ENCODE results near the gene MTO1. TPM values are rescaled to one million over a fixed set of nuclear protein-coding genes. Genes with fewer than 3 reads are reported as not detected.
"Not testable (repeated sequence)": the region's sequence is repeated elsewhere in the genome, so short reads cannot be mapped to it uniquely, and the experiment has no call there.

Gene MTO1
- polyA plus RNA-seq, 6 donors from 2014 or later: 24.3 to 56.5 (median 30.8) TPM

- Mint-ChIP-seq H3K9me3 (peaks cover 0 to 2% (median 0%) of the 10 kb centered on the region in 7 donors), H3K27ac (peak overlapping the region; percentile 97 to 100 (median 99)), H3K4me1 (peaks cover 24 to 43% (median 26%) of the 10 kb centered on the region in 3 donors), H3K36me3 (peaks cover 14 to 22% of the 10 kb centered on the region in 2 donors), H3K4me3 (peak overlapping the region; percentile 89 to 99 (median 94)), H3K27me3 (no peaks in the 10 kb centered on the region)
- peak; percentile 46 to 51 for ATAC-seq (ENCODE audit: low read depth in 2 of 2)
- DNase-seq: peak; percentile 86
These were observed 62.0 kb downstream of the MTO1 start for GRCh38 chr6:73523434-73524123.

- Mint-ChIP-seq H3K27ac (peak overlapping the region in 1 of 6 donors; percentile 68), H3K9me3 (peaks cover 0 to 2% (median 0%) of the 10 kb centered on the region in 7 donors)
These were observed 64.2 kb downstream of the MTO1 start for GRCh38 chr6:73525546-73526330.

GRCh38 chr6:73528897-73529296 lies 67.4 kb downstream of the MTO1 start:
- no peaks in the 10 kb centered on the region for H3K9me3 Mint-ChIP-seq
- H3K27me3 Mint-ChIP-seq: no peaks in the 10 kb centered on the region
- no peaks in the 10 kb centered on the region for H3K36me3 Mint-ChIP-seq
- peaks cover 0 to 7% (median 5%) of the 10 kb centered on the region in 3 donors for H3K4me1 Mint-ChIP-seq
- no peak overlapping the region for H3K4me3 Mint-ChIP-seq
- H3K27ac Mint-ChIP-seq: no peak overlapping the region
- ATAC-seq (ENCODE audit: low read depth in 2 of 2) (no peak), DNase-seq (no peak)

More at GRCh38 chr6:73525546-73526330, 64.2 kb downstream of the MTO1 start:
- no peaks in the 10 kb centered on the region for H3K27me3 Mint-ChIP-seq
- DNase-seq: no peak
- peaks cover 2 to 6% of the 10 kb centered on the region in 2 donors for H3K36me3 Mint-ChIP-seq
- H3K4me1 Mint-ChIP-seq: peaks cover 12 to 25% (median 14%) of the 10 kb centered on the region in 3 donors
- ATAC-seq (ENCODE audit: low read depth in 2 of 2): no peak
- H3K4me3 Mint-ChIP-seq: peak overlapping the region in 1 of 8 donors; percentile 33

- no peak for ATAC-seq (ENCODE audit: low read depth in 2 of 2)
- Mint-ChIP-seq H3K4me3 (no peak overlapping the region), H3K9me3 (no peaks in the 10 kb centered on the region), H3K36me3 (no peaks in the 10 kb centered on the region), H3K27me3 (no peaks in the 10 kb centered on the region), H3K4me1 (no peaks in the 10 kb centered on the region), H3K27ac (no peak overlapping the region)
- DNase-seq: no peak
These were observed 70.8 kb downstream of the MTO1 start for GRCh38 chr6:73532293-73532692.

GRCh38 chr6:73534628-73535027 lies 73.1 kb downstream of the MTO1 start:
- ATAC-seq (ENCODE audit: low read depth in 2 of 2): no peak
- DNase-seq: no peak
- Mint-ChIP-seq H3K9me3 (no peaks in the 10 kb centered on the region), H3K27ac (no peak overlapping the region), H3K27me3 (no peaks in the 10 kb centered on the region), H3K4me1 (no peaks in the 10 kb centered on the region), H3K4me3 (no peak overlapping the region), H3K36me3 (no peaks in the 10 kb centered on the region)

- Mint-ChIP-seq H3K27ac (peak overlapping the region in 2 of 6 donors; percentile 68 to 74), H3K9me3 (no peaks in the 10 kb centered on the region), H3K4me3 (peak overlapping the region in 1 of 8 donors; percentile 3), H3K27me3 (no peaks in the 10 kb centered on the region), H3K36me3 (no peaks in the 10 kb centered on the region), H3K4me1 (peaks cover 0 to 4% (median 3%) of the 10 kb centered on the region in 3 donors)
- DNase-seq (no peak), ATAC-seq (ENCODE audit: low read depth in 2 of 2) (peak in 1 of 2 donors; percentile 42)
These were observed 76.1 kb downstream of the MTO1 start for GRCh38 chr6:73537677-73538076.

GRCh38 chr6:73538116-73538779 lies 76.7 kb downstream of the MTO1 start:
- Mint-ChIP-seq H3K4me1 (peaks cover 0 to 4% (median 3%) of the 10 kb centered on the region in 3 donors), H3K27me3 (no peaks in the 10 kb centered on the region), H3K9me3 (no peaks in the 10 kb centered on the region), H3K36me3 (no peaks in the 10 kb centered on the region), H3K4me3 (no peak overlapping the region), H3K27ac (peak overlapping the region in 4 of 6 donors; percentile 22 to 89 (median 42))
- ATAC-seq (ENCODE audit: low read depth in 2 of 2) (no peak), DNase-seq (no peak)

GRCh38 chr6:73542481-73542880 lies 80.9 kb downstream of the MTO1 start:
- not testable (repeated sequence) for DNase-seq; H3K36me3 Mint-ChIP-seq; H3K27me3 Mint-ChIP-seq; H3K4me1 Mint-ChIP-seq; ATAC-seq (ENCODE audit: low read depth in 2 of 2); H3K4me3 Mint-ChIP-seq; H3K27ac Mint-ChIP-seq; H3K9me3 Mint-ChIP-seq

- DNase-seq: no peak
- Mint-ChIP-seq H3K4me3 (no peak overlapping the region), H3K4me1 (peaks cover 5 to 8% (median 8%) of the 10 kb centered on the region in 3 donors), H3K27ac (no peak overlapping the region), H3K9me3 (peaks cover 0 to 2% (median 0%) of the 10 kb centered on the region in 7 donors), H3K36me3 (no peaks in the 10 kb centered on the region), H3K27me3 (no peaks in the 10 kb centered on the region)
- no peak for ATAC-seq (ENCODE audit: low read depth in 2 of 2)
These were observed 81.4 kb downstream of the MTO1 start for GRCh38 chr6:73542891-73543290.

- peaks cover 2 to 8% (median 5%) of the 10 kb centered on the region in 3 donors for H3K4me1 Mint-ChIP-seq
- no peak overlapping the region for H3K4me3 Mint-ChIP-seq
- peaks cover 0 to 2% (median 0%) of the 10 kb centered on the region in 7 donors for H3K9me3 Mint-ChIP-seq
- H3K36me3 Mint-ChIP-seq: no peaks in the 10 kb centered on the region
- no peak for DNase-seq
- no peaks in the 10 kb centered on the region for H3K27me3 Mint-ChIP-seq
- ATAC-seq (ENCODE audit: low read depth in 2 of 2): no peak
- no peak overlapping the region for H3K27ac Mint-ChIP-seq
These were observed 85.5 kb downstream of the MTO1 start for GRCh38 chr6:73547036-73547435.

GRCh38 chr6:73548458-73549446 lies 87.2 kb downstream of the MTO1 start:
- peaks cover 2 to 8% (median 5%) of the 10 kb centered on the region in 3 donors for H3K4me1 Mint-ChIP-seq
- no peaks in the 10 kb centered on the region for H3K27me3 Mint-ChIP-seq
- no peak overlapping the region for H3K27ac Mint-ChIP-seq
- no peak for DNase-seq
- H3K36me3 Mint-ChIP-seq: no peaks in the 10 kb centered on the region
- H3K4me3 Mint-ChIP-seq: no peak overlapping the region
- ATAC-seq (ENCODE audit: low read depth in 2 of 2): no peak
- H3K9me3 Mint-ChIP-seq: peaks cover 0 to 2% (median 0%) of the 10 kb centered on the region in 7 donors

- not testable (repeated sequence) for H3K9me3 Mint-ChIP-seq; H3K4me3 Mint-ChIP-seq; H3K36me3 Mint-ChIP-seq; ATAC-seq (ENCODE audit: low read depth in 2 of 2); DNase-seq; H3K4me1 Mint-ChIP-seq; H3K27me3 Mint-ChIP-seq
- H3K27ac Mint-ChIP-seq: peak overlapping the region in 1 of 6 donors; percentile 44
These were observed 89.6 kb downstream of the MTO1 start for GRCh38 chr6:73551115-73551514.
